Measurements from ENCODE around the gene FBXW11. TPM values are rescaled to one million over a fixed set of nuclear protein-coding genes. Genes with fewer than 3 reads are reported as not detected.

The FBXW11 gene
- total RNA-seq, 3 donors from 2014 or later, result 60.3 to 81.5 (median 64.0) TPM

GRCh38 chr5:171850324-171850947, 156.0 kb downstream of the FBXW11 start:
- Histone ChIP-seq H3K9me3 (no peaks in the 10 kb centered on the region), H3K27me3 (no peaks in the 10 kb centered on the region), H3K4me1 (no peaks in the 10 kb centered on the region), H3K36me3 (no peaks in the 10 kb centered on the region), H3K27ac (no peak overlapping the region), H3K4me3 (no peak overlapping the region)
- TF ChIP-seq POLR2A (IDR thresholded peaks at IDR 0.05) (no peak), POLR2AphosphoS5 (IDR thresholded peaks at IDR 0.05) (no peak)
- TF ChIP-seq, protein P1, sequence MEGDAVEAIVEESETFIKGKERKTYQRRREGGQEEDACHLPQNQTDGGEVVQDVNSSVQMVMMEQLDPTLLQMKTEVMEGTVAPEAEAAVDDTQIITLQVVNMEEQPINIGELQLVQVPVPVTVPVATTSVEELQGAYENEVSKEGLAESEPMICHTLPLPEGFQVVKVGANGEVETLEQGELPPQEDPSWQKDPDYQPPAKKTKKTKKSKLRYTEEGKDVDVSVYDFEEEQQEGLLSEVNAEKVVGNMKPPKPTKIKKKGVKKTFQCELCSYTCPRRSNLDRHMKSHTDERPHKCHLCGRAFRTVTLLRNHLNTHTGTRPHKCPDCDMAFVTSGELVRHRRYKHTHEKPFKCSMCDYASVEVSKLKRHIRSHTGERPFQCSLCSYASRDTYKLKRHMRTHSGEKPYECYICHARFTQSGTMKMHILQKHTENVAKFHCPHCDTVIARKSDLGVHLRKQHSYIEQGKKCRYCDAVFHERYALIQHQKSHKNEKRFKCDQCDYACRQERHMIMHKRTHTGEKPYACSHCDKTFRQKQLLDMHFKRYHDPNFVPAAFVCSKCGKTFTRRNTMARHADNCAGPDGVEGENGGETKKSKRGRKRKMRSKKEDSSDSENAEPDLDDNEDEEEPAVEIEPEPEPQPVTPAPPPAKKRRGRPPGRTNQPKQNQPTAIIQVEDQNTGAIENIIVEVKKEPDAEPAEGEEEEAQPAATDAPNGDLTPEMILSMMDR (IDR thresholded peaks at IDR 0.05), result no peak
- no peak for DNase-seq (ENCODE audit: low spot score in 2 of 2)
- intact Hi-C loops (cut with DNase I; ENCODE audit: low total_unique reads), result no loop called here

DNA sequence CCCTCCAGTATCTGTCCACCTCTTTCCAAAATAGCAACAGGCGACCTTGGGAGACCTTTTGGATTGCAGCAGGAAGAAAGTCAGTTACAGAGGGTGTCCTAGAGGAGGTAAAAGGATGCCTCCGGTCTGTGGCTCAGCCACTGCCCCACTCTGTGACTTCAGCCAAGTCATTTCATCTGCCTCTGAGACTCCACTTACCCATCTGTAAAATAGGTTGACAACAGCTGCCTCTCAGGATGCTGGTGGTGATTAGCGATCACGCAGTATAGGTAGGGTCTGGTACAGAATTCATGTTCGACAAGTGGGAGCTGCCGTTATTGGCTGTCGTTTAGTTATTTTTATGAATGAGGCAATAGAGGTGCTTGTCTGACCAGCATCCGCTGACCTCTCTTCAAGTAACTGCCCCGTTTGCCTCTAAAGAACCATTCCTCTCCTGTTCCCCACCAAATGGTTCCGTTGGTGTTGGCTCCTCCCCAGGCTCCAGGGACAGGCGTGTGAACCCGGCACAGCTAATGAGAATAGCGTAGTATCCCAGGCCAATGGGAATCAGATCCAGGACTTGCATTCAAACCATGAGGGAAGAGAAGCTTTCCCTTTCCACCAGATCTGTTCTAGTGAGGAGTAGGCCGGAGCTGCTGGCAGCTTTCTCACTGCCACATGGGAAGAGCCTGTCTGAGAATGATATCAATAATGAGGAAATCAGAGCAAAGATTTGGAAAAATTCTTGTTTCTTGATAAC, 156.7 kb downstream of the FBXW11 start:
- intact Hi-C loops (cut with DNase I; ENCODE audit: low total_unique reads), result no loop called here
- TF ChIP-seq POLR2AphosphoS5 (IDR thresholded peaks at IDR 0.05), result no peak
- no peak for TF ChIP-seq POLR2A (IDR thresholded peaks at IDR 0.05)
- TF ChIP-seq, protein P1 (IDR thresholded peaks at IDR 0.05), result no peak
- Histone ChIP-seq H3K27ac (no peak overlapping the region), H3K36me3 (no peaks in the 10 kb centered on the region), H3K4me3 (no peak overlapping the region), H3K9me3 (no peaks in the 10 kb centered on the region), H3K4me1 (no peaks in the 10 kb centered on the region), H3K27me3 (no peaks in the 10 kb centered on the region)
- no peak for DNase-seq (ENCODE audit: low spot score in 2 of 2)

GRCh38 chr5:171848911-171849520, 157.4 kb downstream of the FBXW11 start:
- Histone ChIP-seq H3K9me3 (no peaks in the 10 kb centered on the region), H3K36me3 (no peaks in the 10 kb centered on the region), H3K4me3 (no peak overlapping the region), H3K27ac (no peak overlapping the region), H3K4me1 (no peaks in the 10 kb centered on the region), H3K27me3 (no peaks in the 10 kb centered on the region)
- no peak for TF ChIP-seq POLR2A (IDR thresholded peaks at IDR 0.05)
- TF ChIP-seq, protein P1 (IDR thresholded peaks at IDR 0.05), result no peak
- TF ChIP-seq POLR2AphosphoS5 (IDR thresholded peaks at IDR 0.05), result no peak
- no peak for DNase-seq (ENCODE audit: low spot score in 2 of 2)
- intact Hi-C loops (cut with DNase I; ENCODE audit: low total_unique reads), result no loop called here

DNA sequence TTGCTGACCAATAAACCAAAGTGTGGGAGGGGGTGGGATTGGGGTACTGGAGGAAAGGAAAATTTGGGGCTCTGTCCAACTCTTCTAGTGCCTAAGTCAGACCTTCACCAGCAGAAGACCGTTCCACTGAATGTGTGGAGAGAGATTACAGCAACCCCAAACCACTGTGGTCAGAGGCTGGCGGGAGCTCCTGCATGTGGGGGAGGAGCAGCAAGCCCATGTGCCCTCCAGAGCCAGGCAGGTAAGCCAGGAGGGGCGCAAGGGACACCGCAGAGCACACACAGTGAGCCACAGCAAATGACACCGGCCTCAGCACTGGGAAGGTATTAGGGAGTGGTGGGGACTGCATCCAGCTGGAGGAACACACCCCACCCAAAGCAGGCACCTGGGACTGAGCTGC, 158.0 kb downstream of the FBXW11 start:
- Histone ChIP-seq H3K27me3 (no peaks in the 10 kb centered on the region), H3K36me3 (no peaks in the 10 kb centered on the region), H3K27ac (no peak overlapping the region), H3K9me3 (no peaks in the 10 kb centered on the region), H3K4me1 (no peaks in the 10 kb centered on the region), H3K4me3 (no peak overlapping the region)
- no peak for TF ChIP-seq POLR2A (IDR thresholded peaks at IDR 0.05)
- TF ChIP-seq POLR2AphosphoS5 (IDR thresholded peaks at IDR 0.05), result no peak
- TF ChIP-seq, protein P1 (IDR thresholded peaks at IDR 0.05), result no peak
- intact Hi-C loops (cut with DNase I; ENCODE audit: low total_unique reads), result no loop called here
- no peak for DNase-seq (ENCODE audit: low spot score in 2 of 2)

- Histone ChIP-seq H3K27me3 (no peaks in the 10 kb centered on the region), H3K9me3 (no peaks in the 10 kb centered on the region), H3K4me3 (no peak overlapping the region), H3K27ac (no peak overlapping the region), H3K36me3 (no peaks in the 10 kb centered on the region), H3K4me1 (no peaks in the 10 kb centered on the region)
- TF ChIP-seq POLR2A (IDR thresholded peaks at IDR 0.05) (no peak), POLR2AphosphoS5 (IDR thresholded peaks at IDR 0.05) (no peak)
- TF ChIP-seq, protein P1 (IDR thresholded peaks at IDR 0.05), result no peak
- DNase-seq (ENCODE audit: low spot score in 2 of 2), result no peak
- intact Hi-C loops (cut with DNase I; ENCODE audit: low total_unique reads), result no loop called here
Observed at GRCh38 chr5:171848006-171848405, 158.4 kb downstream of the FBXW11 start.
